ENCODE results near the gene HOXC11. TPM values are rescaled to one million over a fixed set of nuclear protein-coding genes. Genes with fewer than 3 reads are reported as not detected.

Gene HOXC11
- total and polyA plus RNA-seq, 2 donors (not counting 1 experiment from before 2014, with no cell fraction given): not detected

DNA sequence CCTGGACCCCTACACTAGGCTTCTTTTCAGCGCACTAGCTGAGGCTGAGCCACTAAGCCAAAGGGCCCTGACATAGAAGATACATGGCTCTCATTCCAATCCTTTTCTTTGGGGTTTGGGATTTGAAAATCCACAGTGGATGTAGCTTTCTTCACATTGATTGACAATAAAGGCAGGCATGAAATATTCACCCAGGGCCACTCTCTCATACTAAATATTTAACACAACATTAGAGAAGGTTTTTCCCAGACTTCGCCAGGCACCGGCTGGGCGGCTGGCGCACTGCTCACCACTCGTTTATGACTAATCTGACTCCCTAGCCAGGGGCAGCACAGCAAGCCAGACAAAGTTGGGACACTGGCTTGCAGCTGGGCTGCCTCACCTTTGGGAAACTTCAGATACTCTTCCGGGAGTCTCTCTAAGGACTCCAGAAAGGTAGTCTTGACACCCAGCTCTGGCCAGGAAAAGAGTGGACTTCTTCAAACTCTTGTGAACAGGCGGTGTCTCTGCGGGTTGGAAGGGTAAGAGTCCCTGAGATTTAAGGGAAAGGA is 699 bp upstream of the HOXC11 start:
- peaks cover 2% of the 10 kb centered on the region for H3K9me3 Mint-ChIP-seq (ENCODE audit: insufficient read depth)
- H3K79me2 ChIP-seq (ENCODE audit: control insufficient read depth, insufficient read depth, low read length): no peaks in the 10 kb centered on the region
- H3K27me3 ChIP-seq (replicated peaks in 1 of 4; ENCODE audit: control extremely low read depth in 1 of 4, control insufficient read depth in 3 of 4, insufficient read depth in 4 of 4, low read length in 3 of 4): peaks cover 0 to 99% (median 88%) of the 10 kb centered on the region in 4 experiments
- TF ChIP-seq EZH2 (IDR thresholded peaks at IDR 0.05; ENCODE audit: borderline replicate concordance, insufficient read depth, low read depth, low read length, poor library complexity, severe bottlenecking): no peak
- TF ChIP-seq, protein P1, sequence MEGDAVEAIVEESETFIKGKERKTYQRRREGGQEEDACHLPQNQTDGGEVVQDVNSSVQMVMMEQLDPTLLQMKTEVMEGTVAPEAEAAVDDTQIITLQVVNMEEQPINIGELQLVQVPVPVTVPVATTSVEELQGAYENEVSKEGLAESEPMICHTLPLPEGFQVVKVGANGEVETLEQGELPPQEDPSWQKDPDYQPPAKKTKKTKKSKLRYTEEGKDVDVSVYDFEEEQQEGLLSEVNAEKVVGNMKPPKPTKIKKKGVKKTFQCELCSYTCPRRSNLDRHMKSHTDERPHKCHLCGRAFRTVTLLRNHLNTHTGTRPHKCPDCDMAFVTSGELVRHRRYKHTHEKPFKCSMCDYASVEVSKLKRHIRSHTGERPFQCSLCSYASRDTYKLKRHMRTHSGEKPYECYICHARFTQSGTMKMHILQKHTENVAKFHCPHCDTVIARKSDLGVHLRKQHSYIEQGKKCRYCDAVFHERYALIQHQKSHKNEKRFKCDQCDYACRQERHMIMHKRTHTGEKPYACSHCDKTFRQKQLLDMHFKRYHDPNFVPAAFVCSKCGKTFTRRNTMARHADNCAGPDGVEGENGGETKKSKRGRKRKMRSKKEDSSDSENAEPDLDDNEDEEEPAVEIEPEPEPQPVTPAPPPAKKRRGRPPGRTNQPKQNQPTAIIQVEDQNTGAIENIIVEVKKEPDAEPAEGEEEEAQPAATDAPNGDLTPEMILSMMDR (IDR thresholded peaks at IDR 0.05): no peak
- peaks cover 88% of the 10 kb centered on the region for H3K27me3 Mint-ChIP-seq
- H3K4me3 Mint-ChIP-seq: no peak overlapping the region
- intact Hi-C loops (cut with micrococcal nuclease): no loop called here
- 36% methylated on average over 6 of the region's 9 CpGs for WGBS (ENCODE audit: insufficient coverage)
- no peak overlapping the region for H3K27ac ChIP-seq (ENCODE audit: low read length in 2 of 2)
- no peaks in the 10 kb centered on the region for H4K20me1 ChIP-seq (ENCODE audit: control insufficient read depth, insufficient read depth, low read length, poor library complexity, severe bottlenecking)
- H2AFZ ChIP-seq (ENCODE audit: insufficient read depth, low read depth, low read length, poor library complexity, severe bottlenecking): no peak overlapping the region
- ATAC-seq (ENCODE audit: low read depth) (no peak), DNase-seq (no peak)
- H3K4me1 Mint-ChIP-seq: peaks cover 21% of the 10 kb centered on the region
- H3K4me1 ChIP-seq (ENCODE audit: control insufficient read depth in 2 of 2, insufficient read depth in 2 of 2, low read length in 2 of 2): peaks cover 20 to 50% of the 10 kb centered on the region in 2 donors
- H3K27ac Mint-ChIP-seq: peak overlapping the region; percentile 56
- ChIA-PET POLR2A (no interaction called here), CTCF (interaction anchor here (1.3 kb wide), 1 partner anchor 43 kb away, joined by 3 read pairs; no protein-coding TSS in a partner anchor)
- no peaks in the 10 kb centered on the region for H3K36me3 ChIP-seq (replicated peaks in 1 of 2; ENCODE audit: control extremely low read depth in 1 of 2, control insufficient read depth in 1 of 2, extremely low read depth in 1 of 2, insufficient read depth in 2 of 2, low read length in 1 of 2)
- H3K4me3 ChIP-seq (ENCODE audit: control extremely low read depth in 1 of 5, extremely low read depth in 1 of 5, insufficient read depth in 1 of 5, low read depth in 2 of 5, low read length in 4 of 5): no peak overlapping the region
- H3K4me2 ChIP-seq (replicated peaks; ENCODE audit: low read depth, low read length, poor library complexity, severe bottlenecking): no peak overlapping the region
- H3K9me3 ChIP-seq (ENCODE audit: control extremely low read depth in 1 of 3, control insufficient read depth in 2 of 3, insufficient read depth in 1 of 3, low read length in 2 of 3): peaks cover 0 to 73% (median 13%) of the 10 kb centered on the region in 3 donors
- no peak overlapping the region for H3K9ac ChIP-seq (ENCODE audit: low read length)

DNA sequence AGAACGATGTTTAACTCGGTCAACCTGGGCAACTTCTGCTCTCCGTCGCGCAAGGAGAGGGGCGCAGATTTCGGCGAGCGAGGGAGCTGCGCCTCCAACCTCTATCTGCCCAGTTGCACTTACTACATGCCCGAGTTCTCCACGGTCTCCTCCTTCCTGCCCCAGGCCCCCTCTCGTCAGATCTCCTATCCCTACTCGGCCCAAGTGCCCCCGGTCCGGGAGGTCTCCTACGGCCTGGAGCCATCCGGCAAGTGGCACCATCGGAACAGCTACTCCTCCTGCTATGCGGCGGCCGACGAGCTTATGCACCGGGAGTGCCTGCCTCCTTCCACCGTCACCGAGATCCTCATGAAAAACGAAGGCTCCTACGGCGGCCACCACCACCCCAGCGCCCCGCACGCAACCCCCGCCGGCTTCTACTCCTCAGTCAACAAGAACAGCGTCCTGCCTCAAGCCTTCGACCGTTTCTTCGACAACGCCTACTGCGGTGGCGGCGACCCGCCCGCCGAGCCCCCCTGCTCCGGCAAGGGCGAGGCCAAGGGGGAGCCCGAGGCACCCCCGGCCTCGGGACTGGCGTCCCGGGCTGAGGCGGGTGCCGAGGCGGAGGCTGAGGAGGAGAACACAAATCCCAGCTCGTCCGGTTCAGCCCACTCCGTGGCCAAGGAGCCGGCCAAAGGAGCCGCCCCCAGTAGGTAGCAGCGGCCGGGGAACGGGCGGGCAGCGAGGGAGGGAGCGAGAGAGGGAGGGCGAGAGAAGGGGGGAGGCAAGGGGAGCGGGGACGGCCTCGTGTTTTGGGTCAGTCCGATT is 513 bp downstream of the HOXC11 start:
- POLR2A ChIA-PET: no interaction called here
- intact Hi-C loops (cut with micrococcal nuclease): loop anchor here (2.0 kb wide), 1 partner anchor 21 kb away; no protein-coding TSS in a partner anchor

More for the DNA sequence above, 513 bp downstream of the HOXC11 start:
- H3K79me2 ChIP-seq (ENCODE audit: control insufficient read depth, insufficient read depth, low read length): no peaks in the 10 kb centered on the region
- peaks cover 25 to 45% of the 10 kb centered on the region in 2 donors for H3K4me1 ChIP-seq (ENCODE audit: control insufficient read depth in 2 of 2, insufficient read depth in 2 of 2, low read length in 2 of 2)
- no peaks in the 10 kb centered on the region for H4K20me1 ChIP-seq (ENCODE audit: control insufficient read depth, insufficient read depth, low read length, poor library complexity, severe bottlenecking)
- Mint-ChIP-seq H3K27me3 (peaks cover 86% of the 10 kb centered on the region), H3K4me1 (peaks cover 21% of the 10 kb centered on the region), H3K4me3 (peak overlapping the region; percentile 67), H3K27ac (peak overlapping the region; percentile 76), H3K9me3 (ENCODE audit: insufficient read depth) (peaks cover 2% of the 10 kb centered on the region)
- CTCF ChIA-PET: interaction anchor here (1.0 kb wide), 1 partner anchor 228 kb away, joined by 3 read pairs; no protein-coding TSS in a partner anchor
- no peaks in the 10 kb centered on the region for H3K36me3 ChIP-seq (replicated peaks in 1 of 2; ENCODE audit: control extremely low read depth in 1 of 2, control insufficient read depth in 1 of 2, extremely low read depth in 1 of 2, insufficient read depth in 2 of 2, low read length in 1 of 2)
- peaks cover 0 to 98% (median 85%) of the 10 kb centered on the region in 4 experiments for H3K27me3 ChIP-seq (replicated peaks in 1 of 4; ENCODE audit: control extremely low read depth in 1 of 4, control insufficient read depth in 3 of 4, insufficient read depth in 4 of 4, low read length in 3 of 4)
- H3K4me3 ChIP-seq (ENCODE audit: control extremely low read depth in 1 of 5, extremely low read depth in 1 of 5, insufficient read depth in 1 of 5, low read depth in 2 of 5, low read length in 4 of 5): no peak overlapping the region
- H3K27ac ChIP-seq (ENCODE audit: low read length in 2 of 2): no peak overlapping the region
- H3K9ac ChIP-seq (ENCODE audit: low read length): peak overlapping the region; percentile 51
- peaks cover 0 to 74% (median 13%) of the 10 kb centered on the region in 3 donors for H3K9me3 ChIP-seq (ENCODE audit: control extremely low read depth in 1 of 3, control insufficient read depth in 2 of 3, insufficient read depth in 1 of 3, low read length in 2 of 3)
- peak overlapping the region; percentile 79 for H3K4me2 ChIP-seq (replicated peaks; ENCODE audit: low read depth, low read length, poor library complexity, severe bottlenecking)
- whole genome bisulfite sequencing (ENCODE audit: insufficient coverage): 12% methylated on average over 56 of the region's 71 CpGs
- no peak overlapping the region for H2AFZ ChIP-seq (ENCODE audit: insufficient read depth, low read depth, low read length, poor library complexity, severe bottlenecking)
- peak; percentile 58 for DNase-seq
- no peak for ATAC-seq (ENCODE audit: low read depth)
- TF ChIP-seq, protein P1 (IDR thresholded peaks at IDR 0.05): no peak
- TF ChIP-seq EZH2 (IDR thresholded peaks at IDR 0.05; ENCODE audit: borderline replicate concordance, insufficient read depth, low read depth, low read length, poor library complexity, severe bottlenecking): peak; percentile 92
